CD8-positive, alpha-beta memory T cell (primary cell): ENCODE results near the gene CST9L. TPM values are rescaled to one million over a fixed set of nuclear protein-coding genes. Genes with fewer than 3 reads are reported as not detected.

ENCODE experiments used
- CTCF ChIA-PET: fragments of 350-600 bp; sonication (Branson Sonifier 250); formaldehyde crosslinking; loops from one replicate; lab custom pipeline; 2021; ENCODE audit warnings: antibody characterized with exemption; lab: Charles Lee
- POLR2A ChIA-PET: fragments of 350-600 bp; sonication (Branson Sonifier 250); formaldehyde crosslinking; loops from one replicate; lab custom pipeline; 2021; ENCODE audit warnings: antibody characterized with exemption; lab: Charles Lee
- DNase-seq, 5 donors: peaks; one replicate each; pipeline versions ENCODE4 v3.0.0 to v3.0.0-alpha.2; 2020 to 2022; ENCODE audit warnings: mixed read lengths in 1 of 5
- H3K27ac ChIP-seq: one replicate; pipeline ENCODE4 v1.7.0; 2013; ENCODE audit warnings: low read depth, mild to moderate bottlenecking, low read length, moderate library complexity
- H3K27me3 ChIP-seq: 2 replicates; pipeline ENCODE4 v1.7.0; 2013; ENCODE audit warnings: low read length, mild to moderate bottlenecking; ENCODE audit not compliant: insufficient read depth, poor library complexity, severe bottlenecking
- H3K36me3 ChIP-seq: 2 replicates; pipeline ENCODE4 v1.7.0; 2013; ENCODE audit warnings: mild to moderate bottlenecking, low read length, moderate library complexity; ENCODE audit not compliant: insufficient read depth
- H3K4me1 ChIP-seq: 2 replicates; pipeline ENCODE4 v1.7.0; 2013; ENCODE audit warnings: mild to moderate bottlenecking, low read length, moderate library complexity; ENCODE audit not compliant: insufficient read depth
- H3K4me3 ChIP-seq: 2 replicates; pipeline ENCODE4 v1.7.0; 2013; ENCODE audit warnings: mild to moderate bottlenecking, low read length
- H3K9me3 ChIP-seq: 2 replicates; pipeline ENCODE4 v1.7.0; 2013; ENCODE audit warnings: mild to moderate bottlenecking, low read length
- H3K27ac Mint-ChIP-seq, 8 donors: one replicate each; pipeline ENCODE4 v1.8.0; 2020 to 2021; ENCODE audit warnings: mixed read lengths in 8 of 8, mild to moderate bottlenecking in 6 of 8, inconsistent platforms in 3 of 8, moderate library complexity in 3 of 8
- H3K27me3 Mint-ChIP-seq, 2 donors: one replicate each; pipeline ENCODE4 v1.8.0; 2020 to 2021; ENCODE audit warnings: mixed read lengths in 2 of 2, mild to moderate bottlenecking in 1 of 2, moderate library complexity in 1 of 2
- H3K36me3 Mint-ChIP-seq, 3 donors: one replicate each; pipeline ENCODE4 v1.8.0; 2020 to 2021; ENCODE audit warnings: mixed read lengths in 3 of 3, inconsistent platforms in 1 of 3, mild to moderate bottlenecking in 1 of 3
- H3K4me1 Mint-ChIP-seq, 3 donors: one replicate each; pipeline ENCODE4 v1.8.0; 2020 to 2021; ENCODE audit warnings: mixed read lengths in 3 of 3, inconsistent platforms in 1 of 3, mild to moderate bottlenecking in 1 of 3
- H3K4me3 Mint-ChIP-seq, 7 donors: one replicate each; pipeline ENCODE4 v1.8.0; 2020 to 2021; ENCODE audit warnings: mixed read lengths in 7 of 7, mild to moderate bottlenecking in 6 of 7, moderate library complexity in 4 of 7, inconsistent platforms in 2 of 7
- H3K9me3 Mint-ChIP-seq, 5 donors: one replicate each; pipeline ENCODE4 v1.8.0; 2020 to 2022; ENCODE audit warnings: mixed read lengths in 5 of 5, mild to moderate bottlenecking in 3 of 5, moderate library complexity in 2 of 5, inconsistent platforms in 1 of 5
- polyA plus RNA-seq: library from polyadenylated mRNA; unstranded; fragments of 300-500 nt; fragmentation: Illumina TruSeq; gene quantifications from one replicate; pipeline ENCODE4 v1.2.3, GENCODE V29; 2021
- total RNA-seq, 2 experiments: library from RNA; stranded (reverse); gene quantifications; one replicate each; pipeline ENCODE4 v1.2.3, GENCODE V29; 2021

CST9L gene
- total and polyA plus RNA-seq, 3 experiments from 2014 or later = not detected

GRCh38 chr20:23537030-23537429 is 31.3 kb downstream of the CST9L start:
- no peak overlapping the region for H3K27ac Mint-ChIP-seq

GRCh38 chr20:23536328-23536974 is 31.8 kb downstream of the CST9L start:
- Mint-ChIP-seq H3K9me3 (no peaks in the 10 kb centered on the region), H3K4me1 (peaks cover 0 to under 1% (median 0%) of the 10 kb centered on the region in 3 donors), H3K27me3 (peaks cover 3 to 17% of the 10 kb centered on the region in 2 donors), H3K27ac (no peak overlapping the region), H3K4me3 (no peak overlapping the region), H3K36me3 (no peaks in the 10 kb centered on the region)
- Histone ChIP-seq H3K4me3 (no peak overlapping the region), H3K27me3 (no peaks in the 10 kb centered on the region), H3K27ac (no peak overlapping the region), H3K4me1 (no peaks in the 10 kb centered on the region), H3K9me3 (no peaks in the 10 kb centered on the region), H3K36me3 (no peaks in the 10 kb centered on the region)
- POLR2A ChIA-PET = no interaction called here
- no peak for DNase-seq
- CTCF ChIA-PET = no interaction called here

More at GRCh38 chr20:23537030-23537429, 31.3 kb downstream of the CST9L start:
- H3K4me1 ChIP-seq = no peaks in the 10 kb centered on the region
- no peak overlapping the region for H3K27ac ChIP-seq
- no peak overlapping the region for H3K4me3 ChIP-seq
- H3K36me3 ChIP-seq = no peaks in the 10 kb centered on the region
- Mint-ChIP-seq H3K4me1 (no peaks in the 10 kb centered on the region), H3K36me3 (no peaks in the 10 kb centered on the region), H3K9me3 (no peaks in the 10 kb centered on the region), H3K4me3 (no peak overlapping the region), H3K27me3 (peaks cover 3 to 17% of the 10 kb centered on the region in 2 donors)
- H3K27me3 ChIP-seq = no peaks in the 10 kb centered on the region
- ChIA-PET CTCF (no interaction called here), POLR2A (no interaction called here)
- no peaks in the 10 kb centered on the region for H3K9me3 ChIP-seq
- DNase-seq = no peak

GRCh38 chr20:23534801-23535593 is 33.3 kb downstream of the CST9L start:
- no peak overlapping the region for H3K4me3 Mint-ChIP-seq
- CTCF ChIA-PET = no interaction called here
- H3K4me1 ChIP-seq = no peaks in the 10 kb centered on the region
- H3K36me3 Mint-ChIP-seq = no peaks in the 10 kb centered on the region
- H3K4me1 Mint-ChIP-seq = peaks cover 0 to 8% (median 0%) of the 10 kb centered on the region in 3 donors
- H3K27ac ChIP-seq = no peak overlapping the region
- no peaks in the 10 kb centered on the region for H3K36me3 ChIP-seq
- POLR2A ChIA-PET = no interaction called here
- H3K27ac Mint-ChIP-seq = no peak overlapping the region
- H3K9me3 Mint-ChIP-seq = peaks cover 0 to 3% (median 0%) of the 10 kb centered on the region in 5 donors
- no peaks in the 10 kb centered on the region for H3K27me3 ChIP-seq
- H3K9me3 ChIP-seq = no peaks in the 10 kb centered on the region
- H3K4me3 ChIP-seq = no peak overlapping the region
- peaks cover 0 to 16% of the 10 kb centered on the region in 2 donors for H3K27me3 Mint-ChIP-seq
- no peak for DNase-seq

GRCh38 chr20:23533161-23533560 is 35.1 kb downstream of the CST9L start:
- H3K36me3 Mint-ChIP-seq = peaks cover 0 to 10% (median 2%) of the 10 kb centered on the region in 3 donors
- no peak overlapping the region for H3K27ac ChIP-seq
- no peak for DNase-seq
- H3K9me3 ChIP-seq = no peaks in the 10 kb centered on the region
- H3K4me1 Mint-ChIP-seq = peaks cover 0 to 8% (median 0%) of the 10 kb centered on the region in 3 donors
- no peak overlapping the region for H3K4me3 ChIP-seq
- H3K9me3 Mint-ChIP-seq = peaks cover 8 to 17% (median 12%) of the 10 kb centered on the region in 5 donors
- H3K4me3 Mint-ChIP-seq = no peak overlapping the region
- no peaks in the 10 kb centered on the region for H3K4me1 ChIP-seq
- H3K36me3 ChIP-seq = no peaks in the 10 kb centered on the region
- H3K27me3 Mint-ChIP-seq = peaks cover 0 to 4% of the 10 kb centered on the region in 2 donors
- H3K27ac Mint-ChIP-seq = no peak overlapping the region
- CTCF ChIA-PET = no interaction called here
- POLR2A ChIA-PET = no interaction called here
- no peaks in the 10 kb centered on the region for H3K27me3 ChIP-seq

GRCh38 chr20:23532533-23532932 is 35.8 kb downstream of the CST9L start:
- Histone ChIP-seq H3K4me1 (no peaks in the 10 kb centered on the region), H3K27ac (no peak overlapping the region), H3K4me3 (no peak overlapping the region), H3K27me3 (no peaks in the 10 kb centered on the region), H3K36me3 (no peaks in the 10 kb centered on the region), H3K9me3 (no peaks in the 10 kb centered on the region)
- no peak for DNase-seq
- Mint-ChIP-seq H3K9me3 (peaks cover 10 to 21% (median 13%) of the 10 kb centered on the region in 5 donors), H3K4me1 (peaks cover 0 to 8% (median 0%) of the 10 kb centered on the region in 3 donors), H3K4me3 (no peak overlapping the region), H3K36me3 (peaks cover 0 to 12% (median 2%) of the 10 kb centered on the region in 3 donors), H3K27me3 (peaks cover 0 to 4% of the 10 kb centered on the region in 2 donors), H3K27ac (no peak overlapping the region)
- POLR2A ChIA-PET = no interaction called here
- CTCF ChIA-PET = no interaction called here

GRCh38 chr20:23530937-23531567 is 37.2 kb downstream of the CST9L start:
- Histone ChIP-seq H3K27ac (no peak overlapping the region), H3K36me3 (no peaks in the 10 kb centered on the region), H3K4me1 (no peaks in the 10 kb centered on the region), H3K9me3 (no peaks in the 10 kb centered on the region), H3K4me3 (no peak overlapping the region), H3K27me3 (no peaks in the 10 kb centered on the region)
- Mint-ChIP-seq H3K4me3 (peak overlapping the region in 3 of 7 donors; percentile 3 to 29 (median 8)), H3K4me1 (peaks cover 0 to 8% (median 0%) of the 10 kb centered on the region in 3 donors), H3K27me3 (peaks cover 1 to 3% of the 10 kb centered on the region in 2 donors), H3K9me3 (peaks cover 13 to 23% (median 13%) of the 10 kb centered on the region in 5 donors), H3K36me3 (peaks cover 0 to 12% (median 2%) of the 10 kb centered on the region in 3 donors), H3K27ac (peak overlapping the region in 6 of 8 donors; percentile 7 to 83 (median 14))
- DNase-seq = no peak
- CTCF ChIA-PET = no interaction called here
- POLR2A ChIA-PET = no interaction called here

- Mint-ChIP-seq H3K27me3 (peaks cover 1 to 3% of the 10 kb centered on the region in 2 donors), H3K9me3 (peaks cover 13 to 23% (median 13%) of the 10 kb centered on the region in 5 donors), H3K4me1 (peaks cover 0 to 8% (median 0%) of the 10 kb centered on the region in 3 donors), H3K4me3 (no peak overlapping the region), H3K27ac (no peak overlapping the region), H3K36me3 (peaks cover 0 to 15% (median 2%) of the 10 kb centered on the region in 3 donors)
- ChIA-PET POLR2A (no interaction called here), CTCF (no interaction called here)
- H3K36me3 ChIP-seq = no peaks in the 10 kb centered on the region
- DNase-seq = no peak
- H3K4me3 ChIP-seq = no peak overlapping the region
- no peaks in the 10 kb centered on the region for H3K27me3 ChIP-seq
- H3K4me1 ChIP-seq = no peaks in the 10 kb centered on the region
- H3K9me3 ChIP-seq = no peaks in the 10 kb centered on the region
- H3K27ac ChIP-seq = no peak overlapping the region
These were observed 39.3 kb downstream of the CST9L start for GRCh38 chr20:23528867-23529431.
